HG02759 (cell line): ENCODE measurements around the gene C6orf58.
"Not testable (repeated sequence)": the region's sequence is repeated elsewhere in the genome, so short reads cannot be mapped to it uniquely, and the experiment has no call there.

Experiments used
- ATAC-seq: cut with Tn5 transposase; IDR thresholded peaks from one replicate; pipeline ENCODE4 v1.9.1; 2021; ENCODE audit warnings: mild to moderate bottlenecking, moderate library complexity; ENCODE audit not compliant: unreplicated experiment

C6orf58 gene

GRCh38 chr6:127589135-127589534, 12.2 kb downstream of the C6orf58 start:
- no peak for ATAC-seq

GRCh38 chr6:127590344-127590743, 13.4 kb downstream of the C6orf58 start:
- ATAC-seq, result no peak

- ATAC-seq, result no peak
These were observed 16.0 kb downstream of the C6orf58 start for GRCh38 chr6:127592964-127593363.

DNA sequence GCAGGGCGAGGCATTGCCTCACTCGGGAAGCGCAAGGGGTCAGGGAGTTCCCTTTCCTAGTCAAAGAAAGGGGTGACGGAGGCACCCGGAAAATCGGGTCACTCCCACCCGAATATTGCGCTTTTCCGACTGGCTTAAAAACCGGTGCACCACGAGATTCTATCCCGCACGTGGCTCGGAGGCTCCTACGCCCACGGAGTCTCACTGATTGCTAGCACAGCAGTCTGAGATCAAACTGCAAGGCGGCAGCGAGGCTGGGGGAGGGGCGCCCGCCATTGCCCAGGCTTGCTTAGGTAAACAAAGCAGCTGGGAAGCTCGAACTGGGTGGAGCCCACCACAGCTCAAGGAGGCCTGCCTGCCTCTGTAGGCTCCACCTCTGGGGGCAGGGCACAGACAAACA, 16.5 kb downstream of the C6orf58 start:
- ATAC-seq, result not testable (repeated sequence)

GRCh38 chr6:127606131-127606562, 29.2 kb downstream of the C6orf58 start:
- ATAC-seq, result no peak

DNA sequence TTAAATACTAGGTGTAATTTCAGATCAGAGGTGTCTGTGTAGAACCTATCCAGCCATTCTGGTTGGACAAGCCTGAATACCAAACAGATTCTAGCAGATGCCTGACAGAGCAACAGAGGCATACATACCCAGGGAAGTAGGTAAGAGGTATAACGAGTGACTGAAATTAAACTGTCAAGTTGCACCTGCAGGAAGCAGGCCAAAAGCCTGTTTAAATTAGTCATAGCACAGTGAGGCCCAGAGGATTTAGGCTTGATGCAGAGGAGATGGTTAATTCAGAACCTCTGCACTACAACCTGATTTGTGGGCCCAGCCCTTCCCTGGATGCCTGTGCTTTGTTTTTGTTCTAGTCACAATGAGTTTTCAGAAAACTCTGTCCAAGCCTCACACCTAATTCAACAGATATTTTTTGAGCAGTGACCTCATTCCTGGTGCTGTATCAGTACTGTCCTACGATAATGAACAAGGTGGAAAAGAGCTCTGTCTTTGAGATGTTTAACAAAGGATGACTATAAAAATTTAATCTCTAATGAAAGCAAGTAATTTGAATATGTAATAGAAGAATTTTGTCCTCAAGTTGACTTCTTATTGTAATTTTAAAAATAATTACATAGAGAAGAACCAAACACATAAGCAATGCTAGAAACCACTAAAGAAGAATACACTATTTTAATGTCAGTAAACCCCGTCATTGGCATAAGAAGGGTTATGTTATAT, 31.7 kb downstream of the C6orf58 start:
- no peak for ATAC-seq

- no peak for ATAC-seq
These were observed 41.8 kb downstream of the C6orf58 start for GRCh38 chr6:127618729-127619128.

DNA sequence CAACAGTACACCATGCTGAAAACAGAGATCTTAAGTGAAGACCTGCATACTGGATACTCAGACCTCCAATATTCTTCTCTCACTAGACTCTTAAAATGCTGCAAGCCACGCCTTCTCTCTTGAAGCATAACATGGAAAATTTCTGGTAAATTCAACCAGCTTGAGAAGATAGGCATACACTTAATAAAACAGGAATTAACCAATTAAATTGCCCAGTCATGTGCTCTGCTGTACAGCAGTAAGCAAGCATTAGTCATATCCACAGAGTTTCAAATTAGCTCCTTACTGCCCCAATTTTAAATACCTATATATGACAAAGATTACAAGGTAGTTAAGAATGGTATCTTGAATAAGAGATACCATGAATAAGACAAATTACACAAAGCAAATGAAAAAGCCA, 53.8 kb downstream of the C6orf58 start:
- ATAC-seq, result no peak

DNA sequence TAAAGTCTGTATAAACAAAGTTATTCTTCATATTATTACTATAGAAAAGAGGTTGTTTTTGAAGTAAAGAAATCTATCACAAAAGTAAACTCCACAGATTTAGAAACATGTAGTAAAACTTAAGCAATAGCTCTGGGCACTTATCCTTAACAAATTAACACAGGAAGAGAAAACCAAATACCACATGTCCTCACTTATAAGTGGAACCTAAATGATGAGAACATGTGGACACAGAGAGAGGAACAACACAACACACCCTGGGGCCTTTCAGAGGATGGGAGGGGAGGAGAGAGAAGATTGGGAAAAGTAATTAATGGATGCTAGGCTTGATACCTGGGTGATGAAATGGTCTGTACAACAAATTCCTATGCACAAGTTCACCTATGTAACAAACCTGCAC, 57.2 kb downstream of the C6orf58 start:
- ATAC-seq, result no peak

DNA sequence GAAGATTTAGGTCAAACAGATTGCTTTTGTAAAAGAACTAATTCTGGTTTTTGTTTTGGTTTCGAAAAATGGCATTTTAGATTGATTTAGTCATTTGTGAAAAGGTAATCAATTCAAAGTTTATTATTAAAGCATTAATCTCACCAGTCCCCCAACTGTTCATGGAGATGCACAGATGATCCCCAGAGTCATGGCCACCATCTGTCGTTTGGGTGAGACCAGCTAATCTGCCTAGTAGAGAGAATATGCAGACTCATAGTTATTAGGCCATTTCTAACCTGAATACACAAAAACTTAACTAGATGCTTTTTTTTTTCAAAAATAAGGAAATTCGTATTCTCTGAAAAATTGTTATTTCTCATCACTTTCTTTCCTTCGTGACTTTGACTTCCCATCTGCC, 58.1 kb downstream of the C6orf58 start:
- no peak for ATAC-seq

GRCh38 chr6:127637830-127638409, 60.9 kb downstream of the C6orf58 start:
- ATAC-seq, result no peak
